Measurements from ENCODE around the gene SLX1A.
"Not testable (repeated sequence)": the region's sequence is repeated elsewhere in the genome, so short reads cannot be mapped to it uniquely, and the experiment has no call there.

- TF ChIP-seq EZH2phosphoT487 (IDR thresholded peaks at IDR 0.05; ENCODE audit: insufficient read depth, low read depth); EZH2 (IDR thresholded peaks at IDR 0.05; ENCODE audit: insufficient read depth, poor library complexity, severe bottlenecking): not testable (repeated sequence)
These were observed 24.3 kb upstream of the SLX1A start for GRCh38 chr16:30169416-30169815.
